ENCODE data around the gene BANF2. TPM values are rescaled to one million over a fixed set of nuclear protein-coding genes. Genes with fewer than 3 reads are reported as not detected.

BANF2 gene
- total and polyA plus RNA-seq, 4 donors, result not detected

DNA sequence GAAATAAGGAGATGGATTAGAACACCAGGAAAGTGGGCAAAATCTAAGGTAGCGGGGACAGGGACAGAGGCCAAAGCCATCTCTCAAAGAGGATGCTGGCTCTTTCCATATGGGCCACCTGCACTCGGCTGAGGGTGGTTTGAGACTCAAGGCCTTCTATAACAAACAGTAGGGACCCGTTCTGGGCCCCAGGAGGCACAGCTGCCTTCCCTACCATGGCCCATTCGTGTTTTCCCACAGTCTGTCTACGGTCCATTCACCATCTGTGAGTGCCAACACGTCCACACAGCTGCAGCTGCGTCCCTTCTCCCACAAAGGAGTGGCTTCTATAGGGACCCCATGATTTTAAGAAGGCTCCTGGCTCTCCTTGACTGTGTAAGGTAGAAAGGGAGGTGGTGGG is 871 bp downstream of the BANF2 start:
- Histone ChIP-seq H3K9ac (ENCODE audit: low read depth in 1 of 2, low read length in 2 of 2) (no peak overlapping the region), H3K36me3 (ENCODE audit: control insufficient read depth in 4 of 4, insufficient read depth in 3 of 4, low read depth in 1 of 4, low read length in 3 of 4) (no peaks in the 10 kb centered on the region), H3K27ac (ENCODE audit: low read depth in 1 of 2, low read length in 2 of 2) (no peak overlapping the region), H3K4me3 (ENCODE audit: low read depth in 1 of 3, low read length in 3 of 3) (no peak overlapping the region), H3K27me3 (ENCODE audit: control insufficient read depth in 4 of 4, insufficient read depth in 4 of 4, low read length in 3 of 4) (no peaks in the 10 kb centered on the region), H3K9me3 (ENCODE audit: control insufficient read depth in 4 of 4, low read length in 3 of 4) (no peaks in the 10 kb centered on the region), H3K4me1 (ENCODE audit: control insufficient read depth in 4 of 4, insufficient read depth in 4 of 4, low read length in 3 of 4) (no peaks in the 10 kb centered on the region)
- 85% methylated on average over 7 of the region's 7 CpGs for WGBS
- DNase-seq (ENCODE audit: low spot score), result no peak
- no peak for TF ChIP-seq GABPA (IDR thresholded peaks at IDR 0.05 in 1 of 2, conservative IDR thresholded peaks at IDR 0.05 in 1 of 2)
- TF ChIP-seq, protein P1, sequence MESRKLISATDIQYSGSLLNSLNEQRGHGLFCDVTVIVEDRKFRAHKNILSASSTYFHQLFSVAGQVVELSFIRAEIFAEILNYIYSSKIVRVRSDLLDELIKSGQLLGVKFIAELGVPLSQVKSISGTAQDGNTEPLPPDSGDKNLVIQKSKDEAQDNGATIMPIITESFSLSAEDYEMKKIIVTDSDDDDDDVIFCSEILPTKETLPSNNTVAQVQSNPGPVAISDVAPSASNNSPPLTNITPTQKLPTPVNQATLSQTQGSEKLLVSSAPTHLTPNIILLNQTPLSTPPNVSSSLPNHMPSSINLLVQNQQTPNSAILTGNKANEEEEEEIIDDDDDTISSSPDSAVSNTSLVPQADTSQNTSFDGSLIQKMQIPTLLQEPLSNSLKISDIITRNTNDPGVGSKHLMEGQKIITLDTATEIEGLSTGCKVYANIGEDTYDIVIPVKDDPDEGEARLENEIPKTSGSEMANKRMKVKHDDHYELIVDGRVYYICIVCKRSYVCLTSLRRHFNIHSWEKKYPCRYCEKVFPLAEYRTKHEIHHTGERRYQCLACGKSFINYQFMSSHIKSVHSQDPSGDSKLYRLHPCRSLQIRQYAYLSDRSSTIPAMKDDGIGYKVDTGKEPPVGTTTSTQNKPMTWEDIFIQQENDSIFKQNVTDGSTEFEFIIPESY (IDR thresholded peaks at IDR 0.05), result no peak
- TF ChIP-seq SP1 (IDR thresholded peaks at IDR 0.05), result no peak

DNA sequence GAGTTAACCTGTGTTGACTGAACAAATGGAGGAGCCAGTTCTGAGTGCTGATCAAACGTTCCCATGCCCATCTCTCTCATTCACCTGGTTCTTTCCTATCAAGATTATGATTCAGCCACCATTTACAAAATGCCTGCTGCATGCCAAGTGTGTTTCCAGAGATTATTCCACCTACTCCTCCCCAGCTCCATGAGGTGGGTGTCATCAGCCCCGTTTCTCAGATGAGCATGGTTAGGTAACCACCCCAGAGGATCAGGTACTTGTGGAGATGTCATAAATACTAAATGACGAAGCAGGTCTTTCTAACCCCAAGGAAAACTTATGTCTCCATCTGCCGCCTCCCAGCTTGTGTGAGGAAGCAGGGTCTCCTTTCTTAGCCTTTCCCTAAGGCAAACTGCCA is 2.1 kb downstream of the BANF2 start:
- no peak for DNase-seq (ENCODE audit: low spot score)
- TF ChIP-seq, protein P2, sequence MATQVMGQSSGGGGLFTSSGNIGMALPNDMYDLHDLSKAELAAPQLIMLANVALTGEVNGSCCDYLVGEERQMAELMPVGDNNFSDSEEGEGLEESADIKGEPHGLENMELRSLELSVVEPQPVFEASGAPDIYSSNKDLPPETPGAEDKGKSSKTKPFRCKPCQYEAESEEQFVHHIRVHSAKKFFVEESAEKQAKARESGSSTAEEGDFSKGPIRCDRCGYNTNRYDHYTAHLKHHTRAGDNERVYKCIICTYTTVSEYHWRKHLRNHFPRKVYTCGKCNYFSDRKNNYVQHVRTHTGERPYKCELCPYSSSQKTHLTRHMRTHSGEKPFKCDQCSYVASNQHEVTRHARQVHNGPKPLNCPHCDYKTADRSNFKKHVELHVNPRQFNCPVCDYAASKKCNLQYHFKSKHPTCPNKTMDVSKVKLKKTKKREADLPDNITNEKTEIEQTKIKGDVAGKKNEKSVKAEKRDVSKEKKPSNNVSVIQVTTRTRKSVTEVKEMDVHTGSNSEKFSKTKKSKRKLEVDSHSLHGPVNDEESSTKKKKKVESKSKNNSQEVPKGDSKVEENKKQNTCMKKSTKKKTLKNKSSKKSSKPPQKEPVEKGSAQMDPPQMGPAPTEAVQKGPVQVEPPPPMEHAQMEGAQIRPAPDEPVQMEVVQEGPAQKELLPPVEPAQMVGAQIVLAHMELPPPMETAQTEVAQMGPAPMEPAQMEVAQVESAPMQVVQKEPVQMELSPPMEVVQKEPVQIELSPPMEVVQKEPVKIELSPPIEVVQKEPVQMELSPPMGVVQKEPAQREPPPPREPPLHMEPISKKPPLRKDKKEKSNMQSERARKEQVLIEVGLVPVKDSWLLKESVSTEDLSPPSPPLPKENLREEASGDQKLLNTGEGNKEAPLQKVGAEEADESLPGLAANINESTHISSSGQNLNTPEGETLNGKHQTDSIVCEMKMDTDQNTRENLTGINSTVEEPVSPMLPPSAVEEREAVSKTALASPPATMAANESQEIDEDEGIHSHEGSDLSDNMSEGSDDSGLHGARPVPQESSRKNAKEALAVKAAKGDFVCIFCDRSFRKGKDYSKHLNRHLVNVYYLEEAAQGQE (IDR thresholded peaks at IDR 0.05), result no peak
- TF ChIP-seq HNF4G (IDR thresholded peaks at IDR 0.05) (no peak), FOXA2 (IDR thresholded peaks at IDR 0.05) (no peak), JUND (IDR thresholded peaks at IDR 0.05) (no peak), SP1 (IDR thresholded peaks at IDR 0.05) (no peak), GABPA (IDR thresholded peaks at IDR 0.05 in 1 of 2, conservative IDR thresholded peaks at IDR 0.05 in 1 of 2) (no peak), HNF4A (conservative IDR thresholded peaks at IDR 0.05) (no peak)
- TF ChIP-seq, protein P3, sequence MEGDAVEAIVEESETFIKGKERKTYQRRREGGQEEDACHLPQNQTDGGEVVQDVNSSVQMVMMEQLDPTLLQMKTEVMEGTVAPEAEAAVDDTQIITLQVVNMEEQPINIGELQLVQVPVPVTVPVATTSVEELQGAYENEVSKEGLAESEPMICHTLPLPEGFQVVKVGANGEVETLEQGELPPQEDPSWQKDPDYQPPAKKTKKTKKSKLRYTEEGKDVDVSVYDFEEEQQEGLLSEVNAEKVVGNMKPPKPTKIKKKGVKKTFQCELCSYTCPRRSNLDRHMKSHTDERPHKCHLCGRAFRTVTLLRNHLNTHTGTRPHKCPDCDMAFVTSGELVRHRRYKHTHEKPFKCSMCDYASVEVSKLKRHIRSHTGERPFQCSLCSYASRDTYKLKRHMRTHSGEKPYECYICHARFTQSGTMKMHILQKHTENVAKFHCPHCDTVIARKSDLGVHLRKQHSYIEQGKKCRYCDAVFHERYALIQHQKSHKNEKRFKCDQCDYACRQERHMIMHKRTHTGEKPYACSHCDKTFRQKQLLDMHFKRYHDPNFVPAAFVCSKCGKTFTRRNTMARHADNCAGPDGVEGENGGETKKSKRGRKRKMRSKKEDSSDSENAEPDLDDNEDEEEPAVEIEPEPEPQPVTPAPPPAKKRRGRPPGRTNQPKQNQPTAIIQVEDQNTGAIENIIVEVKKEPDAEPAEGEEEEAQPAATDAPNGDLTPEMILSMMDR (IDR thresholded peaks at IDR 0.05; ENCODE audit: low read depth, low read length, missing input control), result no peak
- H3K4me1 ChIP-seq (ENCODE audit: control insufficient read depth in 4 of 4, insufficient read depth in 4 of 4, low read length in 3 of 4), result no peaks in the 10 kb centered on the region
- 86% methylated on average over 4 of the region's 4 CpGs for whole genome bisulfite sequencing
- H3K27ac ChIP-seq (ENCODE audit: low read depth in 1 of 2, low read length in 2 of 2), result no peak overlapping the region
- no peak overlapping the region for H3K9ac ChIP-seq (ENCODE audit: low read depth in 1 of 2, low read length in 2 of 2)
- H3K9me3 ChIP-seq (ENCODE audit: control insufficient read depth in 4 of 4, low read length in 3 of 4), result no peaks in the 10 kb centered on the region
- no peaks in the 10 kb centered on the region for H3K27me3 ChIP-seq (ENCODE audit: control insufficient read depth in 4 of 4, insufficient read depth in 4 of 4, low read length in 3 of 4)
- H3K4me3 ChIP-seq (ENCODE audit: low read depth in 1 of 3, low read length in 3 of 3), result no peak overlapping the region
- no peaks in the 10 kb centered on the region for H3K36me3 ChIP-seq (ENCODE audit: control insufficient read depth in 4 of 4, insufficient read depth in 3 of 4, low read depth in 1 of 4, low read length in 3 of 4)

All from liver (tissue), 9 donors.